ENCODE measurements around the gene RGS8. TPM values are rescaled to one million over a fixed set of nuclear protein-coding genes. Genes with fewer than 3 reads are reported as not detected.

RGS8 gene
- polyA plus RNA-seq, 1 of the 3 experiments (the other 2 are of a cell fraction), result not detected

DNA sequence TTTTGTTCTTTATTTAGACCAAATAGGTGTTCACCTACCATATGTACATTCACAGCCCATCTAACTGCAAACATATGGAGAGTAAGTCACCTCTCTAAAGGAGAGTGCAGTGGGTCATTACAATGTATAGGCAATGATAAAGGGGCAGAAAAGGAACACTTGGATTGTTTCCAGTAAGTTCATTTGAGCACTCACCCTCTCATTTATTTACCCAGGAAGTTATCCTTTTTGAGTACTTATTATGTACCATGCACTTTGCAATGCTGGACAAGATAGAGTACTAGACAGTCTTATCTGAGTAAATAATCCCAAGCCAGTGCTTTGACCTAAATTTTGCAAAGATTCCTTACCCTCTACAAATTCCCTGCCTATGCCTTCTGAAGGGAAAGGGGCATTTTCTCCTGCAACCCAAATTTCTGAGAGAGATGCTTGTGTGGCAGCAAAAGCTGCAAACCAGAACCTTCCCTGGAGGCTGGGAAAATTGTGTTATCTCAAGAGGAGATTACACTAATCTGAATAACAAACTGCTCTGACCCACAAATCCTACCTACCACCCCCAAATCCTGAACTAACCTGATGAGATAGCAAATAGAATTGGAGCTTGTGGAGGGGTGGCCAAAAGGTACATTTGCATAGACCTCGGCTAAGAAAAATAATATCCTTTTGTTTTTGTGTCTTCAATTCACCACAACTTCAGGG lies 18.6 kb upstream of the RGS8 start:
- ChIA-PET CTCF (interaction anchor here (0.6 to 1.8 kb wide), 4 partner anchors 79 to 338 kb away, joined by 3 to 6 read pairs (median 4); no protein-coding TSS in a partner anchor), POLR2A (interaction anchor here (0.8 kb wide), 1 partner anchor 80 kb away, joined by 3 read pairs; no protein-coding TSS in a partner anchor)
- Histone ChIP-seq H3K9ac (no peak overlapping the region), H4K20me1 (ENCODE audit: insufficient read depth) (no peaks in the 10 kb centered on the region), H3K27me3 (ENCODE audit: insufficient read depth) (no peaks in the 10 kb centered on the region; the same call in 1 of the 2 replicates), H3K9me2 (no peaks in the 10 kb centered on the region), H2AFZ (ENCODE audit: low read depth) (no peak overlapping the region), H3K4me1 (ENCODE audit: control insufficient read depth in 1 of 2, insufficient read depth in 2 of 2, low read depth in 1 of 2, low read length in 1 of 2) (peaks cover 0 to 28% of the 10 kb centered on the region in 2 experiments; a peak in 2 of 4 replicates), H3F3A (replicated peaks; ENCODE audit: insufficient read depth) (no peaks in the 10 kb centered on the region), H3K27ac (ENCODE audit: low read depth in 2 of 2, low read length in 1 of 2) (peak overlapping the region in 1 of 2 experiments; percentile 93; a peak in 3 of 4 replicates), H3K79me2 (ENCODE audit: insufficient read depth) (no peaks in the 10 kb centered on the region), H3K4me2 (no peak overlapping the region), H3K4me3 (ENCODE audit: low read depth in 2 of 2, low read length in 1 of 2) (no peak overlapping the region), H3K9me3 (no peaks in the 10 kb centered on the region), H3K36me3 (replicated peaks in 1 of 2; ENCODE audit: control insufficient read depth in 1 of 2, insufficient read depth in 2 of 2, low read length in 1 of 2) (no peaks in the 10 kb centered on the region)
- peak; percentile 58 for DNase-seq
- TF ChIP-seq EP300 (IDR thresholded peaks at IDR 0.05; ENCODE audit: borderline replicate concordance in 1 of 2, low read depth in 1 of 2, low read length in 1 of 2) (peak in 1 of 2 experiments; percentile 44; a peak in 1 of 4 replicates), RAD21 (IDR thresholded peaks at IDR 0.05; ENCODE audit: low read length) (peak; percentile 13), GATA2 (CRISPR knock-in tag; IDR thresholded peaks at IDR 0.05) (peak; percentile 44; the same call in 1 of the 2 replicates)
- TF ChIP-seq, protein P1, sequence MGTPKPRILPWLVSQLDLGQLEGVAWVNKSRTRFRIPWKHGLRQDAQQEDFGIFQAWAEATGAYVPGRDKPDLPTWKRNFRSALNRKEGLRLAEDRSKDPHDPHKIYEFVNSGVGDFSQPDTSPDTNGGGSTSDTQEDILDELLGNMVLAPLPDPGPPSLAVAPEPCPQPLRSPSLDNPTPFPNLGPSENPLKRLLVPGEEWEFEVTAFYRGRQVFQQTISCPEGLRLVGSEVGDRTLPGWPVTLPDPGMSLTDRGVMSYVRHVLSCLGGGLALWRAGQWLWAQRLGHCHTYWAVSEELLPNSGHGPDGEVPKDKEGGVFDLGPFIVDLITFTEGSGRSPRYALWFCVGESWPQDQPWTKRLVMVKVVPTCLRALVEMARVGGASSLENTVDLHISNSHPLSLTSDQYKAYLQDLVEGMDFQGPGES (IDR thresholded peaks at IDR 0.05; ENCODE audit: low read depth, low read length), result no peak
- WGBS (ENCODE audit: low lambda C conversion rate), result 25% methylated on average over 1 of the region's 1 CpG

DNA sequence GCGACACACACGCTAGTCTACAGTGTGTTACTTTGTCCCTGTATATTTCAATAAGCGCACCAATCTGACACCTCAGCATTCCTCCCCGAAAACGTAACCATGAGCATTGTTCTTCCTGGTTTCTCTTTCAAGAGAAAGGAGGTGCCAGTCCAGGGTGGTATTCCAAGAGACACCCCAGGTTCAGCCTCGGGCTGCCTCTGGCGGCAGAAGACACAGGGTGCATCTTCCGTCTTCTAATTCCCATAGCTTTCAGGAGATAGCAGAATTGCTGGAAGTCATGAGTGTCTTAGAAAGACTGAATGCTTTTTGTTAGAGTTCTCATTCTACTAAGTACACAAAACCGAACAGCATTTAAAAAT lies 15.9 kb upstream of the RGS8 start:
- Histone ChIP-seq H3F3A (replicated peaks; ENCODE audit: insufficient read depth) (no peaks in the 10 kb centered on the region), H3K79me2 (ENCODE audit: insufficient read depth) (no peaks in the 10 kb centered on the region), H3K9ac (no peak overlapping the region), H3K27ac (ENCODE audit: low read depth in 2 of 2, low read length in 1 of 2) (no peak overlapping the region), H3K9me3 (no peaks in the 10 kb centered on the region), H3K9me2 (no peaks in the 10 kb centered on the region), H2AFZ (ENCODE audit: low read depth) (no peak overlapping the region), H3K4me1 (ENCODE audit: control insufficient read depth in 1 of 2, insufficient read depth in 2 of 2, low read depth in 1 of 2, low read length in 1 of 2) (peaks cover 0 to 28% of the 10 kb centered on the region in 2 experiments; a peak in 2 of 4 replicates), H4K20me1 (ENCODE audit: insufficient read depth) (no peaks in the 10 kb centered on the region), H3K4me2 (no peak overlapping the region), H3K27me3 (ENCODE audit: insufficient read depth) (no peaks in the 10 kb centered on the region; the same call in 1 of the 2 replicates), H3K36me3 (replicated peaks in 1 of 2; ENCODE audit: control insufficient read depth in 1 of 2, insufficient read depth in 2 of 2, low read length in 1 of 2) (no peaks in the 10 kb centered on the region), H3K4me3 (ENCODE audit: low read depth in 2 of 2, low read length in 1 of 2) (no peak overlapping the region)
- ChIA-PET CTCF (interaction anchor here (0.9 to 2.2 kb wide), 4 partner anchors 51 to 127 kb away, joined by 3 to 10 read pairs (median 6); no protein-coding TSS in a partner anchor), POLR2A (no interaction called here)
- DNase-seq, result no peak
- TF ChIP-seq NFIC (IDR thresholded peaks at IDR 0.05; ENCODE audit: borderline replicate concordance) (no peak), JUND (IDR thresholded peaks at IDR 0.05) (no peak), EP300 (IDR thresholded peaks at IDR 0.05; ENCODE audit: borderline replicate concordance in 1 of 2, low read depth in 1 of 2, low read length in 1 of 2) (no peak), RXRA (IDR thresholded peaks at IDR 0.05; ENCODE audit: borderline replicate concordance, low read depth) (no peak), RCOR1 (IDR thresholded peaks at IDR 0.05; ENCODE audit: low read length) (no peak), TCF12 (IDR thresholded peaks at IDR 0.05) (no peak), MXI1 (IDR thresholded peaks at IDR 0.05; ENCODE audit: low read depth, low read length) (no peak), RFX5 (IDR thresholded peaks at IDR 0.05; ENCODE audit: low read length) (no peak), EZH2phosphoT487 (IDR thresholded peaks at IDR 0.05; ENCODE audit: borderline replicate concordance, low read depth) (no peak), CHD2 (IDR thresholded peaks at IDR 0.05; ENCODE audit: low read length, partially characterized antibody) (no peak), NRF1 (IDR thresholded peaks at IDR 0.05; ENCODE audit: low read depth, low read length) (no peak)
- TF ChIP-seq, protein P2, sequence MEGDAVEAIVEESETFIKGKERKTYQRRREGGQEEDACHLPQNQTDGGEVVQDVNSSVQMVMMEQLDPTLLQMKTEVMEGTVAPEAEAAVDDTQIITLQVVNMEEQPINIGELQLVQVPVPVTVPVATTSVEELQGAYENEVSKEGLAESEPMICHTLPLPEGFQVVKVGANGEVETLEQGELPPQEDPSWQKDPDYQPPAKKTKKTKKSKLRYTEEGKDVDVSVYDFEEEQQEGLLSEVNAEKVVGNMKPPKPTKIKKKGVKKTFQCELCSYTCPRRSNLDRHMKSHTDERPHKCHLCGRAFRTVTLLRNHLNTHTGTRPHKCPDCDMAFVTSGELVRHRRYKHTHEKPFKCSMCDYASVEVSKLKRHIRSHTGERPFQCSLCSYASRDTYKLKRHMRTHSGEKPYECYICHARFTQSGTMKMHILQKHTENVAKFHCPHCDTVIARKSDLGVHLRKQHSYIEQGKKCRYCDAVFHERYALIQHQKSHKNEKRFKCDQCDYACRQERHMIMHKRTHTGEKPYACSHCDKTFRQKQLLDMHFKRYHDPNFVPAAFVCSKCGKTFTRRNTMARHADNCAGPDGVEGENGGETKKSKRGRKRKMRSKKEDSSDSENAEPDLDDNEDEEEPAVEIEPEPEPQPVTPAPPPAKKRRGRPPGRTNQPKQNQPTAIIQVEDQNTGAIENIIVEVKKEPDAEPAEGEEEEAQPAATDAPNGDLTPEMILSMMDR (IDR thresholded peaks at IDR 0.05), result no peak
- TF ChIP-seq, protein P3, sequence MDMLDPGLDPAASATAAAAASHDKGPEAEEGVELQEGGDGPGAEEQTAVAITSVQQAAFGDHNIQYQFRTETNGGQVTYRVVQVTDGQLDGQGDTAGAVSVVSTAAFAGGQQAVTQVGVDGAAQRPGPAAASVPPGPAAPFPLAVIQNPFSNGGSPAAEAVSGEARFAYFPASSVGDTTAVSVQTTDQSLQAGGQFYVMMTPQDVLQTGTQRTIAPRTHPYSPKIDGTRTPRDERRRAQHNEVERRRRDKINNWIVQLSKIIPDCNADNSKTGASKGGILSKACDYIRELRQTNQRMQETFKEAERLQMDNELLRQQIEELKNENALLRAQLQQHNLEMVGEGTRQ (IDR thresholded peaks at IDR 0.05; ENCODE audit: borderline replicate concordance, low read depth, low read length), result no peak
- TF ChIP-seq, protein P4, sequence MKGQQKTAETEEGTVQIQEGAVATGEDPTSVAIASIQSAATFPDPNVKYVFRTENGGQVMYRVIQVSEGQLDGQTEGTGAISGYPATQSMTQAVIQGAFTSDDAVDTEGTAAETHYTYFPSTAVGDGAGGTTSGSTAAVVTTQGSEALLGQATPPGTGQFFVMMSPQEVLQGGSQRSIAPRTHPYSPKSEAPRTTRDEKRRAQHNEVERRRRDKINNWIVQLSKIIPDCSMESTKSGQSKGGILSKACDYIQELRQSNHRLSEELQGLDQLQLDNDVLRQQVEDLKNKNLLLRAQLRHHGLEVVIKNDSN (IDR thresholded peaks at IDR 0.05; ENCODE audit: borderline replicate concordance, low read depth), result no peak
- TF ChIP-seq, protein P5, sequence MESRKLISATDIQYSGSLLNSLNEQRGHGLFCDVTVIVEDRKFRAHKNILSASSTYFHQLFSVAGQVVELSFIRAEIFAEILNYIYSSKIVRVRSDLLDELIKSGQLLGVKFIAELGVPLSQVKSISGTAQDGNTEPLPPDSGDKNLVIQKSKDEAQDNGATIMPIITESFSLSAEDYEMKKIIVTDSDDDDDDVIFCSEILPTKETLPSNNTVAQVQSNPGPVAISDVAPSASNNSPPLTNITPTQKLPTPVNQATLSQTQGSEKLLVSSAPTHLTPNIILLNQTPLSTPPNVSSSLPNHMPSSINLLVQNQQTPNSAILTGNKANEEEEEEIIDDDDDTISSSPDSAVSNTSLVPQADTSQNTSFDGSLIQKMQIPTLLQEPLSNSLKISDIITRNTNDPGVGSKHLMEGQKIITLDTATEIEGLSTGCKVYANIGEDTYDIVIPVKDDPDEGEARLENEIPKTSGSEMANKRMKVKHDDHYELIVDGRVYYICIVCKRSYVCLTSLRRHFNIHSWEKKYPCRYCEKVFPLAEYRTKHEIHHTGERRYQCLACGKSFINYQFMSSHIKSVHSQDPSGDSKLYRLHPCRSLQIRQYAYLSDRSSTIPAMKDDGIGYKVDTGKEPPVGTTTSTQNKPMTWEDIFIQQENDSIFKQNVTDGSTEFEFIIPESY (IDR thresholded peaks at IDR 0.05; ENCODE audit: borderline replicate concordance, low read depth), result no peak
- 74% methylated on average over 9 of the region's 9 CpGs for WGBS (ENCODE audit: low lambda C conversion rate)

Data from SK-N-SH (cell line).